Measurements from ENCODE around the gene ISOC1.

DNA sequence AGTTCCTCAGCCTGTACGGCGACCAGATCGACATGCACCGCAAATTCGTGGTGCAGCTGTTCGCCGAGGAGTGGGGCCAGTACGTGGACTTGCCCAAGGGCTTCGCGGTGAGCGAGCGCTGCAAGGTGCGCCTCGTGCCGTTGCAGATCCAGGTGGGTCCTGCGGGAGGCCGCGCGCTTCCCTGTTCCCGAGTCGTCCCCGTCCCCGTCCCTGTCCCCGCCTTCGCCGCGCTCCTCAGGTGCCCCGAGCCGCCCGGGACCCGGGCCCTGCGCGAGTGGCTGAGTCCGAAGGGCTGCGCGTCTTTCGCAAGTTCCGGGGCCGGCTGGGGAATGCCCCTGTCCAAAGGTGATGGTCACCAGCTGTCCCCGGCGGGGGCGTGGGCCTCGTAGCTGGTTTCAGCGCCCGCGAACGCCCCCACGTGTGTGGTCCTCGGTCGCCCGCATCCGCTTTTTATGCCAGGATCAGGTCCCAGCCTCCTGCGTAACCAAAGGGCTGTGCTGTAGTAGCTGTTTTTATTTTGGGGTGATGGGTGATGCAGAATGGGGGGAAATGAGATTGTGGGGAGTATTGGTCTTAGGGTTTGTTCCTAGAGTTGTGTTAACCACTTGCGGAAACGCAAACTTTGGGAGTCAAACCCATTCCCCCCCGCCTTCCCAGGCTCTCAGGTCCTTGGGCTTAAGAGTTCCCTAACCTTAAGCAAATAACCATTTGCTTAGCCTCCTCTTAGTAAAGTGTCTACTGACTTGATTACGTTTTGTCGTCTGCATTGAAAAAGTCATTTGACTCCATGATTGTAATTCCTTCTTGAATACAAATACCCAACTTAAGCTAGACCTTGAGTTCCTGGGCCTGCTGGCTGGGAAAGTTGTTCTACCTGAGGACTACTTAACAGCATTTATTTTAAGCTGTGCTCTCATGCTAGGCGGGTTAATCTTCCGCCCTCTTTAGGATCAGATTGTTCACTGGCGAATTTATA lies 663 bp downstream of the ISOC1 start:
- TF ChIP-seq POLR2A (IDR thresholded peaks at IDR 0.05): no peak
- TF ChIP-seq, protein P1, sequence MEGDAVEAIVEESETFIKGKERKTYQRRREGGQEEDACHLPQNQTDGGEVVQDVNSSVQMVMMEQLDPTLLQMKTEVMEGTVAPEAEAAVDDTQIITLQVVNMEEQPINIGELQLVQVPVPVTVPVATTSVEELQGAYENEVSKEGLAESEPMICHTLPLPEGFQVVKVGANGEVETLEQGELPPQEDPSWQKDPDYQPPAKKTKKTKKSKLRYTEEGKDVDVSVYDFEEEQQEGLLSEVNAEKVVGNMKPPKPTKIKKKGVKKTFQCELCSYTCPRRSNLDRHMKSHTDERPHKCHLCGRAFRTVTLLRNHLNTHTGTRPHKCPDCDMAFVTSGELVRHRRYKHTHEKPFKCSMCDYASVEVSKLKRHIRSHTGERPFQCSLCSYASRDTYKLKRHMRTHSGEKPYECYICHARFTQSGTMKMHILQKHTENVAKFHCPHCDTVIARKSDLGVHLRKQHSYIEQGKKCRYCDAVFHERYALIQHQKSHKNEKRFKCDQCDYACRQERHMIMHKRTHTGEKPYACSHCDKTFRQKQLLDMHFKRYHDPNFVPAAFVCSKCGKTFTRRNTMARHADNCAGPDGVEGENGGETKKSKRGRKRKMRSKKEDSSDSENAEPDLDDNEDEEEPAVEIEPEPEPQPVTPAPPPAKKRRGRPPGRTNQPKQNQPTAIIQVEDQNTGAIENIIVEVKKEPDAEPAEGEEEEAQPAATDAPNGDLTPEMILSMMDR (IDR thresholded peaks at IDR 0.05): no peak

Measured in uterus (tissue), 2 donors.